Measurements from ENCODE around the gene SNX33.
"Not testable (repeated sequence)": the region's sequence is repeated elsewhere in the genome, so short reads cannot be mapped to it uniquely, and the experiment has no call there.

- TF ChIP-seq CTCF (conservative IDR thresholded peaks at IDR 0.05; ENCODE audit: low read depth, low read length); EZH2phosphoT487 (IDR thresholded peaks at IDR 0.05; ENCODE audit: borderline replicate concordance, low read length): not testable (repeated sequence)
Observed at GRCh38 chr15:75678324-75678690, 30.6 kb downstream of the SNX33 start.

All from PC-3 (cell line).